ENCODE measurements around the gene TMEM59L.
"Not testable (repeated sequence)": the region's sequence is repeated elsewhere in the genome, so short reads cannot be mapped to it uniquely, and the experiment has no call there.

TMEM59L gene

GRCh38 chr19:18612772-18613588 lies at the start of gene TMEM59L:
Gene TMEM59L (plus strand): TSS chr19:18612870. CDS start chr19:18612959, 89 bp downstream.
- no peak for DNase-seq

- no peak for DNase-seq
Observed at GRCh38 chr19:18566953-18567352, 45.7 kb upstream of the TMEM59L start.

- DNase-seq = no peak
Observed at GRCh38 chr19:18568367-18568766, 44.3 kb upstream of the TMEM59L start.

- peak; percentile 99 for DNase-seq
Observed at GRCh38 chr19:18571564-18572344, 40.9 kb upstream of the TMEM59L start, which contains the start of gene UBA52. Gene UBA52 (plus strand): TSS chr19:18571857. CDS start chr19:18573301, 1,444 bp downstream.

GRCh38 chr19:18574691-18575291 lies 37.9 kb upstream of the TMEM59L start:
- DNase-seq = no peak

- DNase-seq = no peak
Observed at GRCh38 chr19:18576383-18576782, 36.3 kb upstream of the TMEM59L start.

GRCh38 chr19:18577365-18577914 lies 35.2 kb upstream of the TMEM59L start:
- DNase-seq = no peak

GRCh38 chr19:18580311-18580710 lies 32.4 kb upstream of the TMEM59L start:
- DNase-seq = no peak

GRCh38 chr19:18586306-18586705 lies 26.4 kb upstream of the TMEM59L start:
- no peak for DNase-seq

GRCh38 chr19:18587561-18587960 lies 25.1 kb upstream of the TMEM59L start:
- DNase-seq = no peak

- no peak for DNase-seq
Observed at GRCh38 chr19:18587962-18588610, 24.6 kb upstream of the TMEM59L start.

- peak; percentile 91 for DNase-seq
Observed at GRCh38 chr19:18588611-18589379, 23.9 kb upstream of the TMEM59L start, which contains the start of gene REX1BD. Gene REX1BD (plus strand): TSS chr19:18588798. CDS start chr19:18588802, 4 bp downstream.

- DNase-seq = peak; percentile 86
Observed at GRCh38 chr19:18589380-18590272, 23.0 kb upstream of the TMEM59L start.

GRCh38 chr19:18590273-18591272 lies 22.1 kb upstream of the TMEM59L start:
- DNase-seq = no peak

- DNase-seq = no peak
Observed at GRCh38 chr19:18591735-18592385, 20.8 kb upstream of the TMEM59L start.

GRCh38 chr19:18592732-18593131 lies 19.9 kb upstream of the TMEM59L start:
- not testable (repeated sequence) for DNase-seq

- no peak for DNase-seq
Observed at GRCh38 chr19:18593367-18594095, 19.1 kb upstream of the TMEM59L start.
